Cardiac muscle cell (in vitro differentiated cells and primary cell): ENCODE measurements around the gene KLHL36. TPM values are rescaled to one million over a fixed set of nuclear protein-coding genes. Genes with fewer than 3 reads are reported as not detected.

Experiments used
- DNase-seq, 2 donors: peaks; one replicate each; pipeline versions ENCODE4 v3.0.0 to v3.0.0-alpha.2; 2010 to 2017; ENCODE audit warnings: low read depth in 1 of 2, low spot score in 1 of 2
- H3K27ac ChIP-seq: fragments of 200-600 bp; sonication (generic); 2 replicates; pipeline ENCODE4 v1.5.1; 2016
- H3K27me3 ChIP-seq: fragments of 200-600 bp; sonication (generic); 2 replicates; pipeline ENCODE4 v1.6.0; 2016; ENCODE audit warnings: control low read depth
- H3K36me3 ChIP-seq: fragments of 200-600 bp; sonication (generic); 2 replicates; pipeline ENCODE4 v1.5.1; 2016; ENCODE audit warnings: control low read depth
- H3K4me1 ChIP-seq: fragments of 200-600 bp; sonication (generic); 2 replicates; pipeline ENCODE4 v1.8.1; 2017; ENCODE audit warnings: low read depth, mild to moderate bottlenecking, mixed run types
- H3K4me3 ChIP-seq: fragments of 200-600 bp; sonication (generic); 2 replicates; pipeline ENCODE4 v1.5.1; 2016; ENCODE audit warnings: mild to moderate bottlenecking
- H3K9me3 ChIP-seq: fragments of 200-600 bp; sonication (generic); 2 replicates; pipeline ENCODE4 v1.5.1; 2017; ENCODE audit warnings: low read depth, mild to moderate bottlenecking, control low read depth
- polyA plus RNA-seq: library from polyadenylated mRNA; unstranded; fragments of >200 nt; fragmentation: Nextera tagmentation; extraction: Ambion mirVana; gene quantifications from 2 replicates; pipeline ENCODE4 v1.2.1, GENCODE V29; 2016
- total RNA-seq: library from RNA; depleted of rRNA; stranded (reverse); fragments of >200 nt; gene quantifications from 2 replicates; pipeline ENCODE4 v1.2.3, GENCODE V29; 2016
- TF ChIP-seq, protein P1 (sequence below): IDR thresholded peaks from 2 replicates; pipeline ENCODE4 v1.5.1; 2012; ENCODE audit warnings: low read depth, mild to moderate bottlenecking, low read length

Gene KLHL36
- total and polyA plus RNA-seq, 2 experiments from 2014 or later: 14.5 to 53.9 TPM

- Histone ChIP-seq H3K36me3 (no peaks in the 10 kb centered on the region), H3K9me3 (no peaks in the 10 kb centered on the region), H3K27ac (no peak overlapping the region), H3K4me3 (no peak overlapping the region), H3K27me3 (no peaks in the 10 kb centered on the region), H3K4me1 (peaks cover 31% of the 10 kb centered on the region)
- TF ChIP-seq, protein P1, sequence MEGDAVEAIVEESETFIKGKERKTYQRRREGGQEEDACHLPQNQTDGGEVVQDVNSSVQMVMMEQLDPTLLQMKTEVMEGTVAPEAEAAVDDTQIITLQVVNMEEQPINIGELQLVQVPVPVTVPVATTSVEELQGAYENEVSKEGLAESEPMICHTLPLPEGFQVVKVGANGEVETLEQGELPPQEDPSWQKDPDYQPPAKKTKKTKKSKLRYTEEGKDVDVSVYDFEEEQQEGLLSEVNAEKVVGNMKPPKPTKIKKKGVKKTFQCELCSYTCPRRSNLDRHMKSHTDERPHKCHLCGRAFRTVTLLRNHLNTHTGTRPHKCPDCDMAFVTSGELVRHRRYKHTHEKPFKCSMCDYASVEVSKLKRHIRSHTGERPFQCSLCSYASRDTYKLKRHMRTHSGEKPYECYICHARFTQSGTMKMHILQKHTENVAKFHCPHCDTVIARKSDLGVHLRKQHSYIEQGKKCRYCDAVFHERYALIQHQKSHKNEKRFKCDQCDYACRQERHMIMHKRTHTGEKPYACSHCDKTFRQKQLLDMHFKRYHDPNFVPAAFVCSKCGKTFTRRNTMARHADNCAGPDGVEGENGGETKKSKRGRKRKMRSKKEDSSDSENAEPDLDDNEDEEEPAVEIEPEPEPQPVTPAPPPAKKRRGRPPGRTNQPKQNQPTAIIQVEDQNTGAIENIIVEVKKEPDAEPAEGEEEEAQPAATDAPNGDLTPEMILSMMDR: no peak
- DNase-seq: no peak
These were observed 44.4 kb upstream of the KLHL36 start for GRCh38 chr16:84603940-84604339.

- DNase-seq: peak in 1 of 2 donors; percentile 37
- Histone ChIP-seq H3K36me3 (no peaks in the 10 kb centered on the region), H3K27me3 (no peaks in the 10 kb centered on the region), H3K4me1 (peaks cover 25% of the 10 kb centered on the region), H3K4me3 (no peak overlapping the region), H3K9me3 (no peaks in the 10 kb centered on the region), H3K27ac (peak overlapping the region; percentile 37)
- TF ChIP-seq, protein P1: no peak
These were observed 43.8 kb upstream of the KLHL36 start for GRCh38 chr16:84604477-84605013.

DNA sequence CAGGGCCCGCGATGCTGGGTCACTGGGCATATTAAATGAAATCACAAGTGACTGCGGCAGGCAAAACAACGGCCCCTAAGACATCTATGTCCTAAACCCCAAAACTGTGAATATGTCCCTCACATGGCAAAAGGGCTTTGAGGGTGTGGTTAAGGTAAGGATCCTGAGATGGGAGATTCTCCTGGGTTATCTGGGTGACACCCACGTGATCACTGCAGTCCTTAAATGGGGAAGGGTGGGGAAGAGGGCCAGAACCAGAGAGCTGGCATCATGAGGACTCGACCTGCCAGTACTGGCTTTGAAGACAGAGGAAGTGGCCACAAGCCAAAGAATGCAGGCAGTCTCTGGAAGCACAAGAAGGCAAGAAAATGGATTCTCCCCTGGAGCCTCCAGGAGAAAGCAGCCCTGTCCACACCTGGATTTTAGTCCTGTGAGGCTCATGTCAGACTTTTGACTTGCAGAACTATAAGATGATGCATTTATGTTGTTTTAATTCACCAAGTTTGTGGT is 42.9 kb upstream of the KLHL36 start:
- H3K27ac ChIP-seq: no peak overlapping the region
- TF ChIP-seq, protein P1: no peak
- peaks cover 16% of the 10 kb centered on the region for H3K4me1 ChIP-seq
- peak in 1 of 2 donors; percentile 42 for DNase-seq
- H3K27me3 ChIP-seq: no peaks in the 10 kb centered on the region
- no peak overlapping the region for H3K4me3 ChIP-seq
- H3K9me3 ChIP-seq: no peaks in the 10 kb centered on the region
- H3K36me3 ChIP-seq: no peaks in the 10 kb centered on the region

DNA sequence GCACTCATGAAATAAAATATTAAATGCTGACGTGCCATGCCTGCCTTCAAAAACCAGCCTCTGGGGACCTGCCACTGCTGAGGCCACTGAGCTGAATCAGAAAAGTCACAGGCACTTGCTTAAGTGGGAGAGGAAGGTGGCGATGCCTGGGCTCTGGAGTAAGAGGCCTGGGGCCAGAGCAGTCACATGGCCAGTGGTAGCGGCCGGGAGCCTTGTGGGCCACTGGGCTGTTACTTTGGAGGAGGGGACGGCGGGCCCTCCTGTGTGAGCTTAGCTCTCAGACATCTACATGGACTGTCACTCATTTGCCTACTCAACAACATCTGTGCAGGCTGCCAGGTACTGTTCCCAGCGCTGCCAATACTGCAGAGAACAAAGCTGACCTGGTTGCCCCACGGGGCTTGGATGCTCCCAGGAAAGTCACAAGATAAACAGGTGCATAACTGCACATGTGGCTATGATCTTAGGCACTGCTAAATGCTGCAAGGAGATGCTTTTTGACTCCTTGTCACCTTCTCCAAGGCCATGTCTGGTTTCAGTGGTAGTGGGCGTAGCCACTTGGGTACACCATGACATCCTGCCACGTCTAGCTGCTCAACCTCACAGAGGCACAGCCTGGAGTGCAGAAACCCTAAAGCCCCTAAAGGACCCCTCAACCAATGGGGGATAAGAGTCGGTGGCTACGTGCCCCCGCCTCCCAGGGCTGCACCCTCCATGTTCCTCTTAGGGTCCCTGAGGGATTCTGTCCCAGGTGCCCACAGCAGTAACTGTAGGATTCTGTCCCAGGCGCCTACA is 42.0 kb upstream of the KLHL36 start:
- TF ChIP-seq, protein P1: no peak
- no peak for DNase-seq
- Histone ChIP-seq H3K36me3 (no peaks in the 10 kb centered on the region), H3K4me3 (no peak overlapping the region), H3K27me3 (no peaks in the 10 kb centered on the region), H3K9me3 (no peaks in the 10 kb centered on the region), H3K27ac (no peak overlapping the region), H3K4me1 (peaks cover 10% of the 10 kb centered on the region)

GRCh38 chr16:84607061-84607460 is 41.2 kb upstream of the KLHL36 start:
- Histone ChIP-seq H3K36me3 (no peaks in the 10 kb centered on the region), H3K4me3 (no peak overlapping the region), H3K9me3 (no peaks in the 10 kb centered on the region), H3K27me3 (no peaks in the 10 kb centered on the region), H3K27ac (no peak overlapping the region), H3K4me1 (peaks cover 10% of the 10 kb centered on the region)
- DNase-seq: no peak
- TF ChIP-seq, protein P1: no peak
